ENCODE data around the gene PES1.

DNA sequence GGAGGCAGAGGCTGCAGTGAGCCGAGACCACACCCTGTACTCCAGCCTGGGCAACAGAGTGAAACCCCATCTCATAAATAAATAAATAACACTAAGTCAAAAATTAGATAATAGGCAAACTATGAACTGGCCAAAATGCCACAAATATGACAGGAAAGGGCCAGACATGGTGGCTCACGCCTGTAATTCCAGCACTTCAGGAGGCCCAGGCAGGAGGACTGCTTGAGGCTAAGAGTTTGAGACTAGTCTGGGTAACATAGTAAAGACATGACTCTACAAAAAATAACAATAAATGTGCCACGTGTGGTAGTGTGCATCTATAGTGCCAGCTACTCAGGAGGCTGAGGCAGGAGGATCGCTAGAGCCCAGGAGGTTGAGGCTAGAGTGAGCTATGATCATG is 65.1 kb downstream of the PES1 start:
- TF ChIP-seq, protein P1, sequence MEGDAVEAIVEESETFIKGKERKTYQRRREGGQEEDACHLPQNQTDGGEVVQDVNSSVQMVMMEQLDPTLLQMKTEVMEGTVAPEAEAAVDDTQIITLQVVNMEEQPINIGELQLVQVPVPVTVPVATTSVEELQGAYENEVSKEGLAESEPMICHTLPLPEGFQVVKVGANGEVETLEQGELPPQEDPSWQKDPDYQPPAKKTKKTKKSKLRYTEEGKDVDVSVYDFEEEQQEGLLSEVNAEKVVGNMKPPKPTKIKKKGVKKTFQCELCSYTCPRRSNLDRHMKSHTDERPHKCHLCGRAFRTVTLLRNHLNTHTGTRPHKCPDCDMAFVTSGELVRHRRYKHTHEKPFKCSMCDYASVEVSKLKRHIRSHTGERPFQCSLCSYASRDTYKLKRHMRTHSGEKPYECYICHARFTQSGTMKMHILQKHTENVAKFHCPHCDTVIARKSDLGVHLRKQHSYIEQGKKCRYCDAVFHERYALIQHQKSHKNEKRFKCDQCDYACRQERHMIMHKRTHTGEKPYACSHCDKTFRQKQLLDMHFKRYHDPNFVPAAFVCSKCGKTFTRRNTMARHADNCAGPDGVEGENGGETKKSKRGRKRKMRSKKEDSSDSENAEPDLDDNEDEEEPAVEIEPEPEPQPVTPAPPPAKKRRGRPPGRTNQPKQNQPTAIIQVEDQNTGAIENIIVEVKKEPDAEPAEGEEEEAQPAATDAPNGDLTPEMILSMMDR (IDR thresholded peaks at IDR 0.05), result no peak
- no peak for TF ChIP-seq POLR2A (IDR thresholded peaks at IDR 0.05)
- no peak for TF ChIP-seq POLR2AphosphoS5 (IDR thresholded peaks at IDR 0.05; ENCODE audit: insufficient read depth in 1 of 2, low read depth in 1 of 2)

Measured in vagina (tissue), 2 donors.